GM12892 (cell line): ENCODE measurements around the gene GCLC.

Source experiments
- POLR2A ChIP-seq: IDR thresholded peaks from 2 replicates; pipeline ENCODE4 v1.6.1; 2011; ENCODE audit warnings: low read depth, low read length, control low read depth
- POLR2AphosphoS5 ChIP-seq: IDR thresholded peaks from 2 replicates; pipeline ENCODE4 v1.6.1; 2011; ENCODE audit warnings: low read depth, low read length, control low read depth

GRCh38 chr6:53494076-53494475 lies 50.8 kb downstream of the GCLC start:
- TF ChIP-seq POLR2AphosphoS5 (no peak), POLR2A (no peak)
